HG03575 (cell line): ENCODE data around the gene TAF9B.
"Not testable (repeated sequence)": the region's sequence is repeated elsewhere in the genome, so short reads cannot be mapped to it uniquely, and the experiment has no call there.

Experiments
- ATAC-seq: cut with Tn5 transposase; IDR thresholded peaks from one replicate; pipeline ENCODE4 v1.9.1; 2021; ENCODE audit not compliant: unreplicated experiment, insufficient number of reproducible peaks, low FRiP score; ENCODE audit errors: extremely low read depth

The TAF9B gene

DNA sequence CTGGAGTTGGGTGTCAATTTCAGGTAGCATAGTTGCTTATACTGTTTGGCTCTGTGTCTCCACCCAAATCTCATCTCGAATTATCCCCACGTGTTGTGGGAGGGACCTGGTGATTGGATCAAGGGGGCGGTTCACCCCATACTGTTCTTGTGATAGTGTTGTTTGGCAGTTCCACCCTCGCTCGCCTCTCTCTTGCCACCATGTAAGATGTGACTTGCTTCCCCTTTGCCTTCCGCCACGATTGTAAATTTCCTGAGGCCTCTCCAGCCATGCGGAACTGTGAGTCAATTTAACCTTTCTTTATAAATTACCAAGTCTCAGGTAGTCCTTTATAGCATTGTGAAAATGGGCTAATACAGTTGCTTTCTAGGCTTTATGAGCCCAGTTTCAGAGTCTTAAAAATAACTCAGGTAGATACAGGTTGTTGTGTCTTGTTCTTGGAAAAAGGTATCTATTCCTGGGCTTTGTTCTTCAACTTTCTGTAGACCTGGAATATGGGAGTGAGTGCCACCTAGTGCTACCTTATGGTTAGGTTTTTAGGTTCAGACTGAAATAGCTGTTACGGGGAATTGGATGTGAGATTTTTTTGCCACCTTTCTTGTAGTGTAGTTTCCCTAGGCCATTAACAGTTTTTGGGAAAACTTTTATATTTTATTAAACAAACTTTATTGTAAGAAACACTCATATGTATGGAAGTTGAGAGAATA, 19.8 kb downstream of the TAF9B start:
- ATAC-seq = no peak

DNA sequence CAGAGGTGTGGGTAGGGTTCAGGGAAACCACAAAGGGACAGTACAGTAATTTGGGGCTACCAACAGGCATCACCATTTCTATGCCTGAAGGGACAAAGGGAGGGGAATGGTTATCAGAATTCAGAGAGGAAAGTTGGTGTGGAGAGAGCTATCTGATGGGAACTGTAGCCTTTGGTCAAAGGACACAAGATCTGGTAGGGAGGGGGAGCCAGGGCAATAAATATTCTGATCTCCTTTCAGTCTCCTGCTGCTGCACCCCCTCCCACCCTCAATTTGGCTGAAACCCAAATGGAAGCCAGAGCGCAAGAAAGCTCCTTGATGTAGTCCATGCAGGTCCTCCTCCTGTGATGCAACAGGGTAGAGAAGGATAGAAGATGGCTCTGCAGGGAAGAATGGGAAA, 20.8 kb downstream of the TAF9B start:
- no peak for ATAC-seq

DNA sequence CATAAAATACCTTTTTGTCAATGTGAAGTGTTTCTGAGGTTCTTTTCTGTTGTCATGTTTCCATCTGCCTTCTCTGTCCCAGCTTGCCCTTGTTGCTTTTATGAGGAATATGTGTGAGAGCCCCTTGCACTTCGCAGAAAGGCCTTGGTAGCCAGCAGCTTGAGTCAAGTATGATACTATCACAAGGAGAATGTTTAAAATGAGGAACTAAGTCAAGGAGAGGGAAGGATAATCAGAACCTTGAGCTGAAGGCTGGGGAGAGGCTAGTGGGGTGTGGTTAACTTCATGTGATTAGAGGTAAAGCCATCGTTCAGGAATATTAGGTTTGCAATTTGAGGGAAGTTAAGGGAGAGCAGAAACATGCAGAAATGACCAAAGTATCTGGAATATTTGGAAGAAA, 22.7 kb downstream of the TAF9B start:
- ATAC-seq = no peak

DNA sequence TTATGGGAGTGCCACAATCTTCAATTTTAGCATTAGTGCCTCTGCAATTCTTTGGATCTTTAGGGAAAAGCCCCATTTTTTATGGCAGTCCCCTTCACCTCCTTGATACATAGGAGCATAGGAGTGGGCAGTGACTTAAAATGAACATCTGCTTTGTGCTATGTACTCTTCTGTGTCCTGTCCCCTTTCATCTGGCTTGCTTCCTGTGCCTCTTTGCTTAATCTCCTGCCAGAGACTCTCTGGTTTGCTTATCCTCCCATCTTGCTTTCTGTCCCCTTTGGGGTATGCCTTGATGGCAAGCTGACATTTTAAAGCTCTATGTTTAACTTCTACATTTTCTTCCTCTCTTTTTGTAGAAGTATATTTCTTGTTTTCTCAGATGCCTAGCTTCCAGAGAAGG, 23.1 kb downstream of the TAF9B start:
- no peak for ATAC-seq

DNA sequence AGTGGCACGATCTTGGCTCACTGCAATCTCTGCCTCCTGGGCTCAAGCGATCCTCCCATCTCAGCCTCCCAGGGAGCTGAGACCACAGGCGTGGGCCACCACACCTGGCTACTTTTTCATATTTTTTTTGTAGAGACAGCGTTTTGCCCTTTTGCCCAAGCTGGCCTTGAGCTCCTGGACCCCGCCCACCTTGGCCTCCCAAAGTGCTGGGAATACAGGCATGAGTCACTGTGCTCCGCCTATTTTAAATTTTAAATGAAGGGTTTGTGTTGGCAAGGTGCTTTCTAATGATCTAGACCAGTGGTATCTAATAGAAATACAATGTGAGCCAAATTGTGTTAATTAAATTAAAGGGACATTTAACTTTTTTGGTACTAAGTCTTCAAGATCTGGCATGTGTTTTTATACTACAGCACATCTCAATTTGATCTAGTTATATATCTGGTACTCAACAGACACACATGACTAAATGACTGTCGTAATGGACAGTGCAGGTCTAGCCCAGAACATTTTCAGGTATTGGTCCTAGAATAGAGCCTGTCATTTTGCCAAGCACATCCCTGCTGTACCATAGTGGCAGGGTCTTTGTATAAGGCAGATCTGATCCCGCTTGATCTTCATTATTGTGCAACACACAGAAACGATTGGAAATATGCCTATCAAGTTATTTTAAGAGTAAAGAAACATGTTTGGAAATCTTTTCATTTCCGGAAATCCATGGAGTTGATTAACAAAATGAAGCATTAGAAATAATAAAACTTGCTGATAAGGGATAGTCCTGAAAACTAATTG, 28.1 kb downstream of the TAF9B start:
- ATAC-seq = no peak

DNA sequence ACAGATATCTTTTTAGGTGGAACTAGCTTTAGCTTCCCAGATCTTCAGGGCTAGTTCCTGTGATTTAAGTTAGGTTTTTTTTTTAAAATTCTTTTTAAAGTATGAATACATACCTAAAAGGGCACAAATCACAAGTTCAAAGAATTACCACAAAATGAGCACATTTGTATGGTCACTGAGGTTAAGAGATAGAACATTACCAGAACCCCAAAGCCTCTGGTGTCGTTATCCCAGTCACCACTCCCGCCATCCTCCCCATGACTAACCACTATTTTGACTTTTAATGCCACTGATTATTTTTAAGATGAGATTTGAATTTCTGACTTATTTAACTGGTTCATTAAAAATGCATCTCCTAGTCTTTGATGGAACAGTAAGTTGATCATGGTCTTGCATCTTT, 30.0 kb downstream of the TAF9B start:
- no peak for ATAC-seq

DNA sequence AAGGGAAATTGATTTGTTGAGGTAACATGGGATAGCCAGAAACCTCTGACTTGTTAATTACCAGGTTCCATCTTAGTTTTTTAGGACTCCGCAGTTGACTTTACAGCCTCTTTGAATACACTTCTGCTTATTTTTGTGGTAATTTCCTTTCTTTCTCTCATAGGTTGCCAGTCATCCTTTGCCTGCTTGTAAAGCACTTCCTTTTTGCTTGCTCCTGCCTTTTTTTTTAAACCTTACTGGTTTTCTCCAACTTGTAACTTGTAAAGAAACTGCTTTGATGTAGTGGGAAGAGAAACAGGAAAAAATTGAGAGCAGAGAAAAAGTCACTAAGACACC, 32.8 kb downstream of the TAF9B start:
- ATAC-seq = no peak

DNA sequence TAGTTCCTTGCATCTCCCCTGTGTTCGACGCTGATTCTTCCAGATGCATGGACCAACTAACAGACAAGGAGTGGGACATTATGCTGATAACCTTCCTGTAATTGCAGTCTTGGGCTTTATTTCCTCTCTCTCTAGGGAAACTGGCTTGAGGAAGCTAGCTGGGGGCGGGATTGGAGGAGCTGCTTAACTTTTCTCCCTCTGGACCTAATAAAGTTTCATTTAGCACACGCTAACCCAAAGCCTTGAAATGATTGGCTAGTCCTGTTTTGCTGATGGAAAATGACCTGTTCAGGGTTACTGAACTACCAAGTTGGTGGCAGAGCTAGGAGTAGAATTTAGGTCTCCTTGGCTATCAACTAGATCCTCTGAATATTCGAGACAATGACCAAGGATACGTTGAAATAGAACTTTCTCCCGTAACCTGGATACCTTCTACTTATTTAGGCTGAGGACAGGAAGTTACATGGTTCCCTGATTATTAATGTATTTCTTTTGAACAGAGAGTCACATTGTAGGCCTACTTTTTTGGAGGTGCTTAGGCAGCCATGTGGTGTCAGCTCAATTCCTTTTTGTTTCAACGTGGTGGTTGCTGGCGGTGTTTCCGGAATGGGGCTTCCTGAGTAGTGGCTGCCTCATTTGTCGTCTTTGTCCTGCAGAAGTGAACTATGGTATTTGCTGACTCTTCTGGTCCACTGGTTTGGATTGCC, 33.4 kb downstream of the TAF9B start:
- no peak for ATAC-seq

DNA sequence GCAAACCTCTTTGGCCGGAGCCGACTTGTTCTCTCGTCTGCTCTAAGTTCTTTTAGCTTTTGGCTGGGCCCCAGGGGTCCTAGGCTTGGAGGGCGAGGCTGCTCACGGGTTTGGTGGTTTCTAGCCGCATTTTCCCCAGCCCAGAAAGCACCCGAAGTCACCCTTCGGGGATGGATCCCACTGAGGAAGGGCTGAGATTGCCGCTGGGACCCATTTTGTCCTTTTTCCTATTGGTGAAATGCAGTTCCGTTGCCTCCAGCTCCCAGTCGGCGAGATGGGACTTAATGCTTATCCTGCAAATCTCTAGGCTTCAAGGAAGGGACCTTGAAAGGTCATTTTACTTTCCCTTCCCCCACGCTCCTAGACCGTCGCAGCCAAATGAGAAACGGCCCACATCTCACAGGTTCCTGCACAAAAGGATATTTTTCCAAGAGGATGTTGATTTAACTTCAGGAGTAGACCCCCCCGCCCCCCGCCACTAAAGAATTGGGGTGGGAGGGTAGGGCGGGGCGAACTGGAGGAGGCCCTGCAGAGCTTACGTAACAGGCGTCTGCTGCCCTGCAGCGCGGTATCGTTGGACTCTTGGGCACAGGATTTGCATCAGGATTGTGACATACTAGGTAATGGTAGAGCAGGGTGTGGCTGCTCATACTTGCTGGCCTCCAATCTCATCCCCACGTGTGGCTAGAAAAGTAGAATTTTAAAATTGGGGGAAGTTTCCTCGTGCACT, 34.8 kb downstream of the TAF9B start:
- ATAC-seq = no peak

DNA sequence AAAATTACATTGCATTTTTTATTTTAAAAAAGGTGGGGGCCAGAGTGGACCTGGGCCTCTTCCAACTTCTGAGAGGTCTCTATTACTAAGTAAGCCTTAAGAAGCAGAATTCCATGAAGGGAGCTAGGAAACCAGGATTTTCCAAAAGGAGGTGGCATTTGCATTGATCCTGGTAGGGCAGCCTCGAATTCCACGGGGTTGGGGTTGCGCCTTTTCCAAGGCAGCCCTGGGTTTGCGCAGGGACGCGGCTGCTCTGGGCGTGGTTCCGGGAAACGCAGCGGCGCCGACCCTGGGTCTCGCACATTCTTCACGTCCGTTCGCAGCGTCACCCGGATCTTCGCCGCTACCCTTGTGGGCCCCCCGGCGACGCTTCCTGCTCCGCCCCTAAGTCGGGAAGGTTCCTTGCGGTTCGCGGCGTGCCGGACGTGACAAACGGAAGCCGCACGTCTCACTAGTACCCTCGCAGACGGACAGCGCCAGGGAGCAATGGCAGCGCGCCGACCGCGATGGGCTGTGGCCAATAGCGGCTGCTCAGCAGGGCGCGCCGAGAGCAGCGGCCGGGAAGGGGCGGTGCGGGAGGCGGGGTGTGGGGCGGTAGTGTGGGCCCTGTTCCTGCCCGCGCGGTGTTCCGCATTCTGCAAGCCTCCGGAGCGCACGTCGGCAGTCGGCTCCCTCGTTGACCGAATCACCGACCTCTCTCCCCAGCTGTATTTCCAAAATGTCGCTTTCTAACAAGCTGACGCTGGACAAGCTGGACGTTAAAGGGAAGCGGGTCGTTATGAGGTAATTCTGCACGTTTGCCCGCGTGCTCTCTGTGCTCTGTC, 35.6 kb downstream of the TAF9B start, which contains the start of gene PGK1:
PGK1 (plus strand) TSS at position 626 of the 824 bp plus-strand sequence; CDS start at position 719, 93 bp downstream.
- ATAC-seq = peak; percentile 74

DNA sequence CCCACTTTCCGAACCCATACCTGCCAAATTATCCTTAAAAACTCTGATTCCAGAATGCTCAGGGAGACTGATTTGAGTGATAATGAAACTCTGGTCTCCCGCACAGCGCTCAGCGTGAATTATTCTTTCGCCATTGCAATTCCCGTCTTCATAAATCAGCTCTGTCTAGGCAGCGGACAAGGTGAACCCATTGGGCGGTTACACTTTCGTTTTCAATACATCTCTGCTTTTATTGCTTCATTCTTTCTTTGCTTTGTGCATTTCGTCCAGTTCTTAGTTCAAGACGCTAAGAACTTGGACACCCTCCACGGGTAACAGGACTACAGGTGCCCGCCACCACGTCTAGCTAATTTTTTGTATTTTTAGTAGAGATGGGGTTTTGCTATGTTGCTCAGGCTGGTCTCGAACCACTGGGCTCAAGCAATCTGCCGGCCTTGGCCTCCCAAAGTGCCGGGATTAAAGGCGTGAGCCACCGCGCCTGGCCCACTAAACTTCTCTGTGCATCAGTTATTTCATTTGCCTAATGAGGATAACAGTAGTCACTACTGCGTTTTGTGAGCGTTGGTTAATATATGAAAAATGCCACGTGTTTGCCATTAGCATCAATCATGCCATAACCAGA, 36.3 kb downstream of the TAF9B start:
- no peak for ATAC-seq

DNA sequence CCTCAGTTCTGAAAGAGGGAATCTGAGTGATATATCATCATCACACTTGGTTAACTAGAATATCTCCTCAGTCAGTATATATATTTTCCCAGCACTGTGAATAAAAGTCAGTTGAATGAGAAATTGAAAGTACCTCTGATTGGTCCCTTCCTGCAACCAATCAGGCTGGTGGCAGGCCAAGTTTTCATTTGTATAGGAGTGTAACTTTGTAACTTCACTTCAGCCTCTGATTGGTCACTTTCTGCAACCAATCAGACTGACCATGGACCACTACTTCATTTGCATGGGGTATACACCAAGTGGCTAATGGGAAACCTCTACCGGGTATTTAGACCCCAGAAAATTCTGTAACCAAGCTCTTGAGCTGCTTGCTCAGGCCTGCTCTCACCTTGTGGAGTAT, 37.4 kb downstream of the TAF9B start:
- ATAC-seq = no peak

DNA sequence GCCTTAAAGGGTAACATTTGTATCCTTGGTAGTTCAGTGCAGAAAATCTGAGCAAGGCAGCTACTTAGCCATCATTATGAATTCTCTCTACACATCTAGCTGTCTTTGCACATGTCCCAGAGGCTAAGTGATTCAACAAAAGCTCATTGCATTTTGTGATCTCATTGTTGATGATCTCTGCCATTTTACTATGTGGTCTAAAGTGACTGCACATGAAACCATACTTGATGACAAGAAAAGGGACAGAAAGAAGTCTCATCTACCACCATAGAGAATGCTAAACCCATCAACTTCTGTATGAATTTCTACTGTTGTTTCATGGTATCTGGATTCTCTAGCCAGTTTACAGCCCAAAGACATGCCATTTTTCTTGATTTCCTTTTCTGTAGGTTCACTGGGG, 41.3 kb downstream of the TAF9B start:
- no peak for ATAC-seq

DNA sequence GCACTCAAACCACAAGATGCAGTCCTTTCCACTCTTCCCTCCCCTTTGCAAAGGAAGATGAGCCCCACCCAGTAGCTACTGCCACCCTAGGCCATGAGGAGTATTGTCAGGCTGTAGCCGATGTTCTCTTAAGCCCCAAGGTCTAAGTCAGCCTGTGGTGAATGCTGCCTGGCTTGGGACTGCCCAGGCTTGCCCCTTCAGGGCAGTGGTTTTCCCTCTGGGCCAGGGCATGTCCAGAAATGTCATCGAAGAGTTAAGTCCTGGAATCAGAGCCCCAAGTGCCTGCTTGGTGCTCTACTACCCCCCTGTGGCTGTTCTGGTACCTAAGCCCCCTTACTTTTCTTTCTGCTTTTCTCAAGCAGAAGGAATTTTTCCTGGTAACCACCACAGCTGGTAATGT, 47.2 kb downstream of the TAF9B start:
- ATAC-seq = no peak

DNA sequence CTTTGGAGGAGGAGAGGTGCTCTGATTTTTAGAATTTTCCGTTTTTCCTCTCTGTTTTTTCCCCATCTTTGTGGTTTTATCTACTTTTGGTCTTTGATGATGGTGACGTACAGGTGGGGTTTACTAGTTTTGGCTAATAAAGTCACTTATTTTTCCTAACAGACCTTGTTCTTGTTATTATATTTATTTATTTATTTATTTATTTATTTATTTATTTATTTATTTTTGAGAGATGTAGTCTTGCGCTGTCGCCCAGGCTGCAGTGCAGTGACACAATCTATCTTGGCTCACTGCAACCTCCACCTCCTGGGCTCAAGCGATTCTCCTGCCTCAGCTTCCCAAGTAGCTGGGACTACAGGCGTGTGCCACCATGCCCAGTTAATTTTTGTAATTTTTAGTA, 58.0 kb downstream of the TAF9B start:
- ATAC-seq = not testable (repeated sequence)
